Fibroblast of lung (primary cell): ENCODE measurements around the gene TRPM3. TPM values are rescaled to one million over a fixed set of nuclear protein-coding genes. Genes with fewer than 3 reads are reported as not detected.
A peak's percentile ranks its signal among the peaks of the same experiment; 100 is the strongest.

Experiments used
- DNase-seq, 2 donors: peaks; one replicate each; pipeline versions ENCODE4 v3.0.0 to v3.0.0-alpha.2; 2010; ENCODE audit warnings: low read depth in 2 of 2
- H2AFZ ChIP-seq: 2 replicates; pipeline ENCODE4 v1.5.1; 2012; ENCODE audit warnings: low read length, control low read depth, inconsistent platforms
- H3K27ac ChIP-seq: 2 replicates; pipeline ENCODE4 v1.5.1; 2011; ENCODE audit warnings: low read length, control low read depth; ENCODE audit not compliant: insufficient read depth
- H3K27me3 ChIP-seq: 2 replicates; pipeline ENCODE4 v1.5.1; 2011; ENCODE audit warnings: mild to moderate bottlenecking, low read length; ENCODE audit not compliant: control insufficient read depth, insufficient read depth
- H3K36me3 ChIP-seq: 2 replicates; pipeline ENCODE4 v1.5.1; 2011; ENCODE audit warnings: low read length; ENCODE audit not compliant: control insufficient read depth, insufficient read depth
- H3K4me1 ChIP-seq: 2 replicates; pipeline ENCODE4 v1.5.1; 2011; ENCODE audit warnings: low read length; ENCODE audit not compliant: control insufficient read depth, insufficient read depth; ENCODE audit errors: extremely low read depth
- H3K4me2 ChIP-seq: 2 replicates; pipeline ENCODE4 v1.5.1; 2011; ENCODE audit warnings: low read length, control low read depth; ENCODE audit not compliant: insufficient read depth; ENCODE audit errors: extremely low read depth
- H3K4me3 ChIP-seq, 4 experiments: fragments of 200-600 bp in 1 of 4; sonication (generic) in 1 of 4; replicated peaks in 1 of 4; 2 replicates each; pipeline ENCODE4 v1.5.1; 2011 to 2016; ENCODE audit warnings: low read length in 4 of 4, low read depth in 3 of 4, mild to moderate bottlenecking in 3 of 4, control low read depth in 2 of 4, inconsistent platforms in 1 of 4, mixed read lengths in 1 of 4; ENCODE audit not compliant: insufficient read depth in 1 of 4; ENCODE audit errors: control extremely low read depth in 1 of 4
- H3K79me2 ChIP-seq: 2 replicates; pipeline ENCODE4 v1.5.1; 2012; ENCODE audit warnings: mild to moderate bottlenecking, low read length, inconsistent platforms; ENCODE audit not compliant: control insufficient read depth, insufficient read depth
- H3K9ac ChIP-seq: 2 replicates; pipeline ENCODE4 v1.5.1; 2011; ENCODE audit warnings: mild to moderate bottlenecking, low read length, control low read depth; ENCODE audit not compliant: insufficient read depth
- H3K9me3 ChIP-seq: 2 replicates; pipeline ENCODE4 v1.5.1; 2012; ENCODE audit warnings: low read depth, low read length; ENCODE audit not compliant: control insufficient read depth, insufficient read depth
- H4K20me1 ChIP-seq: 2 replicates; pipeline ENCODE4 v1.5.1; 2011; ENCODE audit warnings: low read length; ENCODE audit not compliant: control insufficient read depth, insufficient read depth; ENCODE audit errors: extremely low read depth
- CTCF ChIP-seq, 2 donors: IDR thresholded peaks in 1 of 2; conservative IDR thresholded peaks in 1 of 2; 1 replicate in 1 of 2; 2 replicates in 1 of 2; pipeline ENCODE4 v1.5.1; 2011 to 2012; ENCODE audit warnings: low read length in 2 of 2, control low read depth in 1 of 2, inconsistent platforms in 1 of 2, low read depth in 1 of 2, mild to moderate bottlenecking in 1 of 2
- EZH2 ChIP-seq: IDR thresholded peaks from 2 replicates; pipeline ENCODE4 v1.5.1; 2012; ENCODE audit warnings: low read length, control low read depth, mild to moderate bottlenecking; ENCODE audit errors: missing control alignments
- polyA plus RNA-seq, 2 donors: library from polyadenylated mRNA; depleted of rRNA in 1 of 2; stranded (reverse) in 1 of 2; unstranded in 1 of 2; fragments of >200 nt; gene quantifications; 2 replicates each; pipeline ENCODE4 v1.2.1, GENCODE V29; 2011 to 2012; ENCODE audit warnings: missing spikeins in 1 of 2
- total RNA-seq: library from RNA; depleted of rRNA; stranded (reverse); fragments of >200 nt; gene quantifications from 2 replicates; pipeline ENCODE4 v1.2.1, GENCODE V29; 2014

TRPM3 gene
- total and polyA plus RNA-seq, 2 donors (not counting 1 experiment from before 2014, with no cell fraction given), result 0.05 to 0.50 TPM

- Histone ChIP-seq H3K4me1 (no peaks in the 10 kb centered on the region), H3K79me2 (no peaks in the 10 kb centered on the region), H3K4me2 (no peak overlapping the region), H3K9ac (no peak overlapping the region), H3K27ac (no peak overlapping the region), H3K27me3 (no peaks in the 10 kb centered on the region), H3K36me3 (no peaks in the 10 kb centered on the region), H2AFZ (no peak overlapping the region), H3K9me3 (no peaks in the 10 kb centered on the region), H4K20me1 (no peaks in the 10 kb centered on the region), H3K4me3 (no peak overlapping the region)
- TF ChIP-seq EZH2, result no peak
- TF ChIP-seq CTCF (conservative IDR thresholded peaks at IDR 0.05 in 1 of 2, IDR thresholded peaks at IDR 0.05 in 1 of 2; ENCODE audit: low read depth in 1 of 2, low read length in 2 of 2), result no peak
- no peak for DNase-seq
These were observed 156.6 kb downstream of the TRPM3 start for GRCh38 chr9:70964861-70965260.

GRCh38 chr9:70963554-70963953 lies 157.9 kb downstream of the TRPM3 start:
- Histone ChIP-seq H3K27ac (no peak overlapping the region), H3K27me3 (no peaks in the 10 kb centered on the region), H3K9me3 (no peaks in the 10 kb centered on the region), H3K4me3 (no peak overlapping the region), H3K4me2 (no peak overlapping the region), H3K4me1 (no peaks in the 10 kb centered on the region), H2AFZ (no peak overlapping the region), H3K9ac (no peak overlapping the region), H3K79me2 (no peaks in the 10 kb centered on the region), H4K20me1 (no peaks in the 10 kb centered on the region), H3K36me3 (no peaks in the 10 kb centered on the region)
- no peak for DNase-seq
- TF ChIP-seq EZH2 (no peak), CTCF (conservative IDR thresholded peaks at IDR 0.05 in 1 of 2, IDR thresholded peaks at IDR 0.05 in 1 of 2; ENCODE audit: low read depth in 1 of 2, low read length in 2 of 2) (no peak)

GRCh38 chr9:70962761-70963440 lies 158.5 kb downstream of the TRPM3 start:
- TF ChIP-seq EZH2 (no peak), CTCF (conservative IDR thresholded peaks at IDR 0.05 in 1 of 2, IDR thresholded peaks at IDR 0.05 in 1 of 2; ENCODE audit: low read depth in 1 of 2, low read length in 2 of 2) (no peak)

More at GRCh38 chr9:70962761-70963440, 158.5 kb downstream of the TRPM3 start:
- peak in 1 of 2 donors; percentile 21 for DNase-seq
- Histone ChIP-seq H3K9ac (no peak overlapping the region), H4K20me1 (no peaks in the 10 kb centered on the region), H3K36me3 (no peaks in the 10 kb centered on the region), H3K9me3 (no peaks in the 10 kb centered on the region), H3K4me3 (no peak overlapping the region), H3K27ac (no peak overlapping the region), H3K4me1 (no peaks in the 10 kb centered on the region), H3K79me2 (no peaks in the 10 kb centered on the region), H3K27me3 (no peaks in the 10 kb centered on the region), H3K4me2 (no peak overlapping the region), H2AFZ (no peak overlapping the region)
